Measurements from ENCODE around the gene FUT1. TPM values are rescaled to one million over a fixed set of nuclear protein-coding genes. Genes with fewer than 3 reads are reported as not detected.

FUT1 gene
- total and polyA plus RNA-seq, 10 of the 15 experiments (the other 5 are each of a cell fraction or from before 2014, with no cell fraction given), result 0.01 TPM; not detected in 9

GRCh38 chr19:48750771-48751504 is 1.5 kb downstream of the FUT1 start:
- no peak overlapping the region for H3K4me3 ChIP-seq
- ATAC-seq, result no peak
- no peak for DNase-seq (ENCODE audit: low read depth, low spot score)
- no peak overlapping the region for H3K4me2 ChIP-seq (ENCODE audit: control insufficient read depth, insufficient read depth)
- ChIA-PET POLR2A (no interaction called here), RAD21 (ENCODE audit: unreplicated experiment) (no interaction called here), CTCF (no interaction called here), SMC1A (ENCODE audit: uncharacterized antibody, unreplicated experiment) (no interaction called here)
- no peaks in the 10 kb centered on the region for H3K79me2 ChIP-seq (ENCODE audit: control insufficient read depth, insufficient read depth, low read length)
- intact Hi-C loops (cut with micrococcal nuclease; ENCODE audit: unreplicated experiment) (no loop called here), in situ Hi-C loops (cut with MboI) (no loop called here)
- FAIRE-seq, result no peak
- no peak overlapping the region for H2AFZ ChIP-seq (ENCODE audit: control insufficient read depth, low read depth, low read length)
- TF ChIP-seq MYB (IDR thresholded peaks at IDR 0.05; ENCODE audit: borderline replicate concordance, low read depth, low read length) (no peak), RCOR1 (conservative IDR thresholded peaks at IDR 0.05; ENCODE audit: low read depth, low read length) (no peak), RFX5 (IDR thresholded peaks at IDR 0.05; ENCODE audit: low read depth, low read length) (no peak), DPF2 (IDR thresholded peaks at IDR 0.05) (no peak), RUNX3 (IDR thresholded peaks at IDR 0.05; ENCODE audit: low read length) (no peak), CHD2 (IDR thresholded peaks at IDR 0.05; ENCODE audit: borderline replicate concordance, low read depth, low read length) (no peak), EZH2 (IDR thresholded peaks at IDR 0.05; ENCODE audit: borderline replicate concordance, control insufficient read depth, low read depth, low read length) (no peak), ATF2 (IDR thresholded peaks at IDR 0.05; ENCODE audit: low read length) (no peak), USF2 (IDR thresholded peaks at IDR 0.05; ENCODE audit: borderline replicate concordance, low read depth, low read length) (no peak), POU2F2 (IDR thresholded peaks at IDR 0.05; ENCODE audit: borderline replicate concordance, low read depth, low read length) (no peak), BCLAF1 (IDR thresholded peaks at IDR 0.05) (no peak), ZNF592 (IDR thresholded peaks at IDR 0.05) (no peak), ZNF24 (IDR thresholded peaks at IDR 0.05) (no peak), MEF2B (IDR thresholded peaks at IDR 0.05; ENCODE audit: partially characterized antibody, poor library complexity, severe bottlenecking) (no peak), ZZZ3 (IDR thresholded peaks at IDR 0.05; ENCODE audit: control insufficient read depth, insufficient read length, low read depth) (no peak)
- BruUV-seq (replicated peaks), result no TSS peak
- no peaks in the 10 kb centered on the region for H3K4me1 ChIP-seq (ENCODE audit: control insufficient read depth, insufficient read depth, low read length)
- H3K27me3 ChIP-seq (replicated peaks in 1 of 2; ENCODE audit: control insufficient read depth in 2 of 2, insufficient read depth in 2 of 2, low read length in 1 of 2), result peaks cover 2 to 6% of the 10 kb centered on the region in 2 experiments; a peak in 3 of 4 replicates
- H3K27ac ChIP-seq (ENCODE audit: control insufficient read depth, insufficient read depth), result no peak overlapping the region
- no peaks in the 10 kb centered on the region; the same call in 2 of the 3 replicates for H3K9me3 ChIP-seq (replicated peaks; ENCODE audit: control insufficient read depth, insufficient read depth, low read length)
- no peaks in the 10 kb centered on the region for H3K36me3 ChIP-seq (ENCODE audit: control insufficient read depth in 2 of 2, insufficient read depth in 2 of 2, low read length in 1 of 2)
- no peaks in the 10 kb centered on the region for H4K20me1 ChIP-seq (ENCODE audit: control insufficient read depth, insufficient read depth)
- 67% methylated on average over 29 of the region's 29 CpGs for WGBS (ENCODE audit: insufficient coverage, insufficient replicate concordance, low lambda C conversion rate, missing lambda C conversion rate)
- no peak overlapping the region for H3K9ac ChIP-seq (ENCODE audit: control insufficient read depth, insufficient read depth, low read length)

Data from GM12878 (cell line).